ENCODE measurements around the gene CDC25C.

Gene CDC25C

GRCh38 chr5:138331449-138332368 lies at the start of gene CDC25C:
TSS of gene CDC25C (minus strand) at chr5:138331804. CDS start at chr5:138331180, 624 bp downstream.
- peak; percentile 98 for DNase-seq

- no peak for DNase-seq
Measured at GRCh38 chr5:138372653-138373052, 41.0 kb upstream of the CDC25C start.

- no peak for DNase-seq
Measured at GRCh38 chr5:138372225-138372624, 40.6 kb upstream of the CDC25C start.

- DNase-seq = no peak
Measured at GRCh38 chr5:138371454-138371853, 39.9 kb upstream of the CDC25C start.

GRCh38 chr5:138370537-138370936 lies 38.9 kb upstream of the CDC25C start:
- no peak for DNase-seq

GRCh38 chr5:138369706-138370105 lies 38.1 kb upstream of the CDC25C start:
- DNase-seq = peak; percentile 2

- DNase-seq = no peak
Measured at GRCh38 chr5:138369261-138369660, 37.7 kb upstream of the CDC25C start.

- no peak for DNase-seq
Measured at GRCh38 chr5:138366632-138367382, 35.2 kb upstream of the CDC25C start.

GRCh38 chr5:138364576-138364975 lies 33.0 kb upstream of the CDC25C start:
- no peak for DNase-seq

- no peak for DNase-seq
Measured at GRCh38 chr5:138360941-138361452, 29.4 kb upstream of the CDC25C start.

- no peak for DNase-seq
Measured at GRCh38 chr5:138359621-138360020, 28.0 kb upstream of the CDC25C start.

GRCh38 chr5:138354926-138355378 lies 23.3 kb upstream of the CDC25C start:
- DNase-seq = peak; percentile 83

- DNase-seq = no peak
Measured at GRCh38 chr5:138354387-138354786, 22.8 kb upstream of the CDC25C start.

GRCh38 chr5:138353560-138354080 lies 22.0 kb upstream of the CDC25C start:
- peak; percentile 40 for DNase-seq

- peak; percentile 68 for DNase-seq
Measured at GRCh38 chr5:138352722-138353559, 21.3 kb upstream of the CDC25C start.

- peak; percentile 91 for DNase-seq
Measured at GRCh38 chr5:138352071-138352721, 20.6 kb upstream of the CDC25C start, which contains the start of gene KDM3B. TSS of gene KDM3B (plus strand) at chr5:138352685. CDS start at chr5:138352796, 111 bp downstream.

GRCh38 chr5:138351517-138351916 lies 19.9 kb upstream of the CDC25C start:
- no peak for DNase-seq

- no peak for DNase-seq
Measured at GRCh38 chr5:138351056-138351455, 19.5 kb upstream of the CDC25C start.

GRCh38 chr5:138350563-138350890 lies 18.9 kb upstream of the CDC25C start:
- no peak for DNase-seq

GRCh38 chr5:138349852-138350562 lies 18.4 kb upstream of the CDC25C start:
- no peak for DNase-seq

GRCh38 chr5:138346889-138347288 lies 15.3 kb upstream of the CDC25C start:
- DNase-seq = no peak
